GM19438 (cell line): ENCODE results near the gene PRR19.
"Not testable (repeated sequence)": the region's sequence is repeated elsewhere in the genome, so short reads cannot be mapped to it uniquely, and the experiment has no call there.

Experiments
- ATAC-seq: cut with Tn5 transposase; IDR thresholded peaks from one replicate; pipeline ENCODE4 v1.9.1; 2021; ENCODE audit warnings: low read depth; ENCODE audit not compliant: unreplicated experiment

PRR19 gene, protein sequence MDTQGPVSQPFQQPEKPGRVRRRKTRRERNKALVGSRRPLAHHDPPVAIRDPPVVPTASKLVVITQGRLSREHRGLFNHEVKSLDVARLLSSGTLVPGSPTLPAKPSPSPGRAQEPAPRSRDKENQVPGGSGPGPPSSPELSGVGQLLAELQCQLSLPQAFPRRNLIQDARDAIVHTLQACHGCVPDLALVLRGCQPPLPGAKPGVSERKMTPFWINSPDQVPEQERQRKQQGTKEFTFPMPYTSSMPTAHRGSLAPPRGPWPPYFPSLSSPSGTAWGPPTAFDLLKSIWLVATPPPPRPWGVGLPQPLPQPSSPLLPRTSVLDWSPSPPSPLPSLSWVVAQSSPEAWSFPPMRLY

DNA sequence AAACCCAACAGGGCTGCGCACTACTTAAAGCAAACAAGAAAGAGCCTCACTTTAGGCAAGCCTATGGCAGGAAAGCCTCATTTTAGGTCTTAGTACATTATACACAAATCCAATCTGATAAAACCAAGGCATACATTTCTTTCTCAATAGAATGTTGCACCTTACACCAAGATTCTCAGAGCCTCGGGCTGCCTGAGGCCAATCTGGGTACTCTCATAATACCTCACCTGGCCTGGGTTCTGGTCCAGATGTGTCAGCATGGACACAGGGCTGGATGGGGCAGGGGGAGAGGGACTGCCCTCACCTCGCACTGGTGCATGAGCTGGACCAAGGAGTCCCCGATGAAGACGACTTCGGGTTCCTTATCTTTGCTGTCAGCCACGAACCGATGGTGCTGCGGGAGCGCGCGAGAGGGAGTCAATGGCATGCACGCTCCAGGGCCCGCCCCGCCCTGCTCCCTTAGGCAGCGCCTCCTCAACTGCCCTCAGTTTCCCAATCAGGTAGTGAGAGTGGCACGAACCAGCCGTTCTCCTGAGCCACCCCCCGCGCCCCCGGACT lies at the start of gene PRR19:
TSS of gene PRR19 (plus strand) at position 487 of the 558 bp plus-strand sequence. CDS start 7,453 bp downstream, outside the sequence.
- peak; percentile 17 for ATAC-seq

DNA sequence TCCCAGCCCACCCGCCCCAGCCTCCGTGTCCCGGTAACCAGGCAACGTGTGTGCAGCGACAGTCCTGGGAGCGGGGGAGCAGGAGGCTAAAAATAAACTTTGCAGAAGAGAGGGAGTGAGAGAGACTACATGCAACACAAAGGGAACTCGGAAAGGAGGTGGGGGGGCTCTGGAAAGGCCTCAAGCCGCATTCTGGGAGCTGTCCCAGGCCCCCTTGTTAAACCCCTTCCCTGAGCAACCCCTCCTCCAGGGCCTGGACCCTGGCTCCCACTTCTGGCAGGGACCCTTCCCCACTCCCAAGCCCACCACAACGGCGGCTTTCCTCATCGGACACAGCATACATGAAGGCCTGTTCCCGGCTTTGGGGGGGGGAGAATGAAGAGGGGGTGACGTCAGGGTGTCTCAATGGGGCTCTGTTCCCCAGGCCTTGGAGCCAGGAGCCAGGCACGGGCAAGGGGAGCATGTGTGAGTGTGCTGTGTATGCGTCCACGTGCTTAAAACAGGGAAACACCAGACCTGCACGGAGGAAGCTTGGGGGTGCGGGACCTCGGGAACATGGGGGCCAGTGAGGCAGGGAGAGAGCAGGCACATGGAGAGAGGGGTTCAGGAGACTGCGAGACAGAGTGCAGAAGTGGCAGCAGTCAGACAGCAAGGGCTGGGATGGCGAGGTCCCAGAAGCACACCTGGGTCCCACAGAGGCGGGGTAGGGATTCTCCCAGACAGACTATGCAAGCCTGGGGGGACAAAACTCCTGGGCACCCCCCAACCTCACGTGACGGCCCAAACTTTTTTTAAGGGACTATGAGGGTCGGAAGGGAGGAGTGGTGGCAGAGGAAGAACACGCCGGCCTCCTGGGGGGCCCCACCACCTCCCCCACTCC lies 49.3 kb upstream of the PRR19 start:
- ATAC-seq: no peak

DNA sequence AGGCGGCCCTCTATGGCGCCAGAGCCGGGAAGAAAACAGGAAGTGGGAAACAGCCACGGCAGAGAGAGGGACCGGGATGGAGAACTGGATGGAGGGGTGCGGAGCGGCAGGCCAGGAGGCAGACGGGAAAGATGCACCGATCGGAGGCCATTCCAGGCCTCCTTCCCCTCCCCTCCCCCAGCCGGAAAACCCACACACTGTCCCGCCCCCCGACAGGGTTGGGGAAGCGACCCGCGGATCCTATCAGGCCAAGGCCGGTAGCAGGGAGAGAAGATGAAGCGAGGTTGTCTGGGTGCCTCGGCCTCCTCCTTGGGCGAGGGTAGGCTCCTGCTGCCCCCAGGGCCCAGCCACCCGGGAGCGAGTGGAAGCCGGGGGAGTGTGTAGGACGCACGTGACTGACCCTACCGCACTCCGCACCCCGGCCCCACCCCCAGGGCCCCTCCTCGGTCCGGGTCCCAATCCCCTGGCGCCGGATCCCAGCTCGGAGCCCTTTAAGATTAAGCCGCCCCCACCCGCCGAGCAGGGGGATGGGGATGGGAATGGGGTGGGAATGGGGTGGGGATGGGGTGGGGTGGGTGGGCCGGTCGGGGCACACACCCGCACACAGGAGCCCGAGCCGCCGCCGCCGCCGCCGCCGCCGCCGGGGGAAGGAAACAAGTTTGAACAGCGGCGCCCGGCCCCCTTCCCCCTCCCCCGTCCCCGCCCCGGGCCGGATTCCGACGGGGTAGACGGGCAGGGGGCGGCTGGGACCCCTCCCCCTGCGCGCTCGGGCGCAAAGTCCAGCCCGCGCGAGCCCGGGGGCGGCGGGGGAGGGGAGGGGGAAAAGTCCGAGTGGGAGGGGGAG lies 48.5 kb upstream of the PRR19 start:
- ATAC-seq: no peak

DNA sequence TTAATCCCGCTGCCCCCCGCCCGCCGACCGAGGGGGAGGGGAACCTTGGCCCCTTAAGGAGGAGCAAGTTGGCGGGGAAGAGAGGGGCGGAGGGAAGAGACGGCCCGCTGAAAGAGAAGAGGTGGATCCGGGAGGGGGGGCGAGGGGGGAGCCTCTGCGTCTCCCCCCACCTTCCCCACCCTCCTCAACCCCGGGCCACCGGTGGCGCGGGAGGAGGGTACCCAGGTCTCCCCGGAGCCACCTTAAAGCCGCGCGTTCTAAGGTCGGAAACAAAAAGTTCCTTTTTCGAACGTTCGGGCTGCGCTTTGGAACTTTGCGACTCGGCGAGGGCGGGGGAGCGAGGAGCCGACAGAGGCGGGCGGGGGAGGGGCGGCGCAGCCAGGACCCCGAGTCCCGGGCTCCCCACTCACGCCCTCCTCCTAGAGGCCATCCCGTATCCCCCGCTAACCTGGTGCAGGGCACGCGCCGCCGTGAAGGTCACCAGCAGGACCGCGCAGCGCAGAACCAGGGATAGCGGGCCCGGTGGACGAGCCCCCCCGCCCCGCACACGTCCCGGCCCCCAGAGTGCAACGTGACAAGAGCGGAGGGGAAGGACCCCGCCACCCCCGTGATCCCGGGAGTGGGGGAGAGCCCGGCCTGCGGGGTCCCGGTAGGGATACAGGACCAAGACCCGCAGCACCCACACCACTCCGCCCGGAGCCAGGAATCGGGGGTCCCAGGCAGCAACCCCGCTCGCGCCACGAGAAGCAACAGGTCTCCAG lies 47.7 kb upstream of the PRR19 start:
- ATAC-seq: no peak

DNA sequence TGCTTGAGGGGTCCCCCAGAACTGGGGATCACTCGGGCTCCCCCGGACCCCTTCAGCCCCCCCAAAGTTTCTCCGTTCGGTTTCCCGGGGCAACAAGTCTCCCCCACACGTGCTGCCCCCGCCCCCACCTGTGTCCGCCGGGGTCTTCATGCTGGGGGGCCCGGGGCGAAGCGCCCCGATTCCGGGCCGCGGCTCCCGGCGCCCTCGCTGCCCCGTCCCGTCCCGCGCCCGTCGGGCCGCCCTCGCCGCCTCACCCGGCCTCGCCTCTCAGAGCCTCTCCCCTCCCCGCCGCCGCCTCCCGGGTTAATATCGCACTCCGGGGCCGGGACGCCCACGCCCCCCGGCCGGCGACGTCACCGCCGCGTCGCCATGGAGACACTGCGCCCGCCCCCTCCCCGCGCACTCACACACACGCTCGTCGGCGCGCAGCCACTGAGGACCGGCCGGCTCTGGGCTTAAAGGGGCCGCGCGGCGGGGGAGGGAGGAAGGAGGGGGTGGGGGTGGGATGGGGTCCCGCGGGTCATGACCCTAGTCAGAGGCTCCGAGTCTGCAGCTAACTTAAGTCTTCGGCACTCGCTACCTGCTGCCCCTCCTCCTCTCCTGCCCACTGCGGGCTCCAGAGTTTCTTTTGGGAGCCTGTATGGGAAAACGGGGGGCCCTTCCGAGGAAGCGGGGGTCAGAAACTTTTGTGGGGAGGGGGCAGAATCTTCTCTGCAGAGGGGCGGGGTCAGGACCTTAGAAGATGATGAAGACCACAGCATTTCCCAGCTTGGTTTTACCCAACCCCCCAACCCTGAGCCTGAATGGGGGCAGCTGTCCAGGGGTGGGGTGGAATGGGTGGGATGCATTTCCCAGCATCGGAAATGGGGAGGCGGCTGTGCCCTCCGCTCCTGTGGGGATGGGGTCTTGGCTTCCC lies 46.8 kb upstream of the PRR19 start, which contains the start of gene ERF:
TSS of gene ERF (minus strand) at position 279 of the 916 bp plus-strand sequence. CDS start at position 150, 129 bp downstream.
- no peak for ATAC-seq

DNA sequence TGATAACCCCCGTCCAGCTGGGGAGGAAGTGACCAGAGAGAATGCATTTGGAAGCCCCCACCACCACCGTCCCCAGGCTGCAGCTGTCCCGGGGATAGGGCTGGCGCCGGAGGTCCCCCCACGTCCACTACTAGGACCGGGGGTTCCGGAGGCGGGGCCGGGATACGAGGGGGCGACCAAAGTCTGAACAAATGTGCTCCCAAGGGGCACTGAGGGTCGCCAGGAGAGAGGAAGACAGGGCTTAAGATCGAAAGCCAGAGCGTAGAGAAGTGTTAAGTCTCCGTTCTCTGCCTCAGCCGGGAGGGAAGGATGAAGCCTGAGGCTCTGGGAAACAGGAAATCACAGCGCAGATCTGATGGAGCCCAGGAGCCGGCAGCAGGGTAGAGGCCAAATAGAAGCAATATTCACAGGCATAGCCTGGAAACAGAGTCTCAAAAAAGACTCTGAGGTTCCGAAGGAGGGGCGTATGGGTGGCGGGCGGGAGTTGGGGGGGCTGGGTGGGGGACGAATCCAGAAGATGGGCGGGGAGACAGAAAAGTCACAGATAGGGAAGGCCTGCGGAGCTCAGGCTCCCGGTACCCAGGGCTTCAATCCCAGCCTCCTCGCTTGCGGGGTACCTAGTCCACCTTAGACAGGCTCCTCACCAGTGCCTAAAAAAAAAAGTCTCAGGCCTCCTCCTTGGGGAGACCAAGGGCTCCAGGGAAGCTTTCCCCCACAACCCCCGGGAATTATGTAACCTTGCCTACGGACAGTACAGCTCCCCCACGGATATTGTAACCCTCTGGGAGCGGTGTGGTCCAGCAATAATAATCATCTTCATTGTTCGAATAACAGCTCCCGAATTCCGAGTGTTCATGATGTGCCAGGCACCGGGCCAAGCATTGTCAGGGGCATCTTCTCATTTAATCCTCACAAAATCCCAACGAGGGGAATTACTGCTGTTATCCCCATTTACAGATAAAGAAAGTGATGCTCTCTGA lies 45.9 kb upstream of the PRR19 start:
- ATAC-seq: no peak

DNA sequence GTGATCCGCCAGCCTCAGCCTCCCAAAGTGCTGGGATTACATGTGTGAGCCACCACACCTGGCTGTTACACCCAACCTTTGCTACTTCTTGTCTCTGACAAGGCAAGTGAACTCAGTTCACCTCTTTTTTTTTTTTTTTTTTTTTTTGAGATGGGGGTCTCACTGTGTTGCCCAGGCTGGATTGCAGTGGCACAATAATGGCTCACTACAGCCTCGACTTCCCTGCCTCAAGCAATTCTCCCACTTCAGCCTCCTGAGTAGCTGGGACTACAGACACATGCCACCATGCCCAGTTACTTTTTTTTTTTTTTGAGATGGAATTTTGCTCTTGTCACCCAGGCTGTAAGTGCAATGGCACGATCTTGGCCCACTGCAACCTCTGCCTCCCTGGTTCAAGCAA lies 44.1 kb upstream of the PRR19 start:
- not testable (repeated sequence) for ATAC-seq

DNA sequence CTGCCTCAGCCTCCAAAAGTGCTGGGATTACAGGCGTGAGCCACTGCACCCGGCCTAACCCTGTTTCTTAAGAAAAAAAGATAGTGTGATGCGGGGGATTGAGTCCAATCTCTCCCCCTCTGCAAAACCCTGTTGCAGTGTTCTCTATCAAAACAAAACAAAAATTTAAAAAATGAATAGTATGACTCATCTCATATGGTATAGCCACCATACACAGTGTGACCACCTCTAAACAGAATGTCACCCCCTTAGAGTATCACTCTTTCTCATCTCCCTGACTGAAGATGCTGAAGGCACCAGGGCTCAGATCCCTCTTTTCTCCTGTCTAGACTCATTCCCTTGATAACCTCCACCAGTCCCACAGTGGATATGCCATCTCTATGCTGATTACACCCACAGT lies 40.2 kb upstream of the PRR19 start:
- ATAC-seq: no peak

DNA sequence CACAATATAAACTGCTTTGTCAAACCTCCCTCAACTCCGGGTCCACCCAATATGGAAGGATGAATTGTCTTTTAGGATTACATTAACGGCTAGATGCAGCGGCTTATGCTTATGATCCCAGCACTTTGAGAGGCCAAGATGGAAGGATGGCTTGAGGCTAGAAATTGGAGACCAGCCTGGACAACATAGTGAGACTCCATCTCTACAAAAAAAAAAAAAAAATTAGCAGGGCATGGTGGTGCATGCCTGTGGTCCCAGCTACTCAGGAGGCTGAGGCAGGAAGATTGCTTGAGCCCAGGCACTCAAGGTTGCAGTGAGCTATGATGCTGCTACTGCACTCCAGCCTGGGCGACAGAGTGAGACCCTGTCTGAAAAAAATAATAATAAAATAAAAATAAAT lies 35.8 kb upstream of the PRR19 start:
- ATAC-seq: not testable (repeated sequence)

DNA sequence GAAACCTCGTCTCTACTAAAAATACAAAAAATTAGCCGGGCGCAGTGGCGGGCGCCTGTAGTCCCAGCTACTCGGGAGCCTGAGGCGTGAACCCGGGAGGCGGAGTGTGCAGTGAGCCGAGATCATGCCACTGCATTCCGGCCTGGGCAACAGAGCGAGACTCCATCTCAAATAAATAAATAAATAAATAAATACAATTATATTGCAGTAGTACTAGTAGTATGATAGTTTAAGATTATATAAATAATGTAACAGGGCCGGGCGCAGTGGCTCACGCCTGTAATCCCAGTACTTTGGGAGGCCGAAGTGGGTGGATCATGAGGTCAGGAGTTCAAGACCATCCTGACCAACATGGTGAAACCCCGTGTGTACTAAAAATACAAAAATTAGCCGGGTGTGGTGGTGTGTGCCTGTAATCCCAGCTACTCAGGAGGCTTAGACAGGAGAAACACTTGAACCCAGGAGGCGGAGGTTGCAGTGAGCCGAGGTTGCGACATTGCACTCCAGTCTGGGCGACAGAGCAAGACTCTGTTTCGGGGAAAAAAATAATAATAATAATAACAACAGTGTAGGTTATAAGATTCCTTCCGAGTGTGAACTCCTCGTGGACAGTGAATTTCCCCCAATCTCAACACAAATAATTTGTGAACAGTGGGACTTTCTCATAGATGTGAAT lies 34.9 kb upstream of the PRR19 start:
- not testable (repeated sequence) for ATAC-seq

DNA sequence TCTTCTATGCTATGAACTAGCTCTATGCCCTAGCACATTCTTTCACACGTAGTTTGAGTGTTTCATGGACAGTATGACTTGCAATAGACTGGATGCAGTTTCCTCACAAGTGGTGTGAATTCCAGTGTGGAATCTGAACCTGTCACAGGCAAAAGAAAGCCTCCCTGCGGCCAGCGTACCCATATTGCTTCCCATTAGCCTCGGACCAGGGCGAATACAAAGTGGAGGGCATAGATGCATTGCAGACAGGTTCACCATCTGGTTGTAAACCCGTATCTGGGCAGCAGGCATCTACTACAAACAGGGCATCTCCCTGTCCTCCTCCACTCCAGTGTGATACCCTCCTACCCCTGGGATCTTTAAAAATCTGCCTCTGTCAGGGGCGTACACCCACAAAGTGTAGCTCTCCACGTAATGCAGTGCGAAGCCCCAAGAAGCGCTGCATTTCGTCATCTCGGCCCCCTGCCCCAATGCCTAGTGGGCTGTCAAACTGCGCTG lies 34.2 kb upstream of the PRR19 start:
- no peak for ATAC-seq

DNA sequence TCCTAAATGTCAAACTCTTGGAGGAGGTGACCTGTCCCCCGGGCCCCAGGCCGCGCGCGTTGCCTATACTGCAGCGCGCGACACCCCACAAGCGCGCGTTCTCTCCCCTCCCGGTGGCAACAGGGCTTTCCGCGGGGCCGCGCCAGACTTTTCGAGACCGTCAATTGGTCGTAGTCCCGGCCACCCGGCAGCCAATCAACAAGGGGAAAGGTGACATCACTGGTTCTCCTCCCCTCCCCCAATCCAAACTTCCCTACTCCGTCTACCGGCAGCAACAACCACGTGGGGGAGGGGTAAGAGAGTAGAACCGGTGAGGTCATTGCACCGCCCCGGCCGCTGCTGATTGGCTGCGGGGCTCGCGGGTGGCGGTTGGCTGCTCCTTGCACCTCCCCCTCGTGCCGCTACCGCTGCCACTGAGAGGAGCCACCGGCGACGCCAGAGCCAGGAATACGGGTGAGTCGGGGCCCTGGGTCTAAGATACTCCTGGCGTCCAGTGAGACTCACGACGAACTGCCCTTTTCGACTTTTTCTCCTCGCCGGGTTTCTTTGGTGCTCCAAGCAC lies 33.7 kb upstream of the PRR19 start:
- peak; percentile 54 for ATAC-seq

DNA sequence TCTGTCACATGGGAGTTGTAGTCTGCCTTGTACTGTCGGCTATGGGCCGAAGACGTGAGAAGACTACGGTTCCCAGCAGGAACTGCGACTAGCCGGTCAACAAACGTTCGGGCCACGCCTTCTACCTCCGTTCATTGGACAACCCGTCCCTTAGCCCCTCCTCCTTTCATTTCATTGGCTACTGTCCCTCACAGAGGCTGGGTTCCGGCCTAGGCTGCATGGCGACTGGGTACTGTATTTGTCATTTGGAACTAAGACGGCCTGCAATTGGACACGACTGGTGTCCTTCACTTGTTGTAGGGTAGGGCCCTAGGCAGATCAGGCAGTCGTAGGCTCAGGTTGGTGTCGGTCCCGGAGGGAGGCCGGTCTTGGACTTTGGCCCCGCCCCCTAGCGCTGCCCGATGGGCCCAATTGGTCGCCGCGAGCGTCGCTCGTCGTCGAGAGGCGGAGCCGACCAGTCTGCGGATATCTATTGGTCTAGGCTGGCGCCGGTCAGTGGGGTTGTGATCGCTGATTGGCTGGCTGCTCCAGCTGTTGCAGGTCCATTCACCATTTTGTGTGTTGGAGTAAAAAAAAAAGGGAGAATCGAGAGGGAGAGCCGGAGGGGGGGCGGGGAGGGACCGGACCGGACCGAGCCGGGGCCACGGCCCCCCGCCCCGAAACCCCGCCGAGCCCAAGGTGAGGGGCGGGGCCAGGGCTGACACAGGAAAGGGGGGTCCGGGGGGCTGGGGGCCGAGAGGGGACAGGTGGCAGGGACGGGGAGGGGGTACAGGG lies 33.0 kb upstream of the PRR19 start, which contains the start of gene CIC:
TSS of gene CIC (plus strand) at position 549 of the 774 bp plus-strand sequence. CDS start 2,532 bp downstream, outside the sequence.
- ATAC-seq: peak; percentile 74

DNA sequence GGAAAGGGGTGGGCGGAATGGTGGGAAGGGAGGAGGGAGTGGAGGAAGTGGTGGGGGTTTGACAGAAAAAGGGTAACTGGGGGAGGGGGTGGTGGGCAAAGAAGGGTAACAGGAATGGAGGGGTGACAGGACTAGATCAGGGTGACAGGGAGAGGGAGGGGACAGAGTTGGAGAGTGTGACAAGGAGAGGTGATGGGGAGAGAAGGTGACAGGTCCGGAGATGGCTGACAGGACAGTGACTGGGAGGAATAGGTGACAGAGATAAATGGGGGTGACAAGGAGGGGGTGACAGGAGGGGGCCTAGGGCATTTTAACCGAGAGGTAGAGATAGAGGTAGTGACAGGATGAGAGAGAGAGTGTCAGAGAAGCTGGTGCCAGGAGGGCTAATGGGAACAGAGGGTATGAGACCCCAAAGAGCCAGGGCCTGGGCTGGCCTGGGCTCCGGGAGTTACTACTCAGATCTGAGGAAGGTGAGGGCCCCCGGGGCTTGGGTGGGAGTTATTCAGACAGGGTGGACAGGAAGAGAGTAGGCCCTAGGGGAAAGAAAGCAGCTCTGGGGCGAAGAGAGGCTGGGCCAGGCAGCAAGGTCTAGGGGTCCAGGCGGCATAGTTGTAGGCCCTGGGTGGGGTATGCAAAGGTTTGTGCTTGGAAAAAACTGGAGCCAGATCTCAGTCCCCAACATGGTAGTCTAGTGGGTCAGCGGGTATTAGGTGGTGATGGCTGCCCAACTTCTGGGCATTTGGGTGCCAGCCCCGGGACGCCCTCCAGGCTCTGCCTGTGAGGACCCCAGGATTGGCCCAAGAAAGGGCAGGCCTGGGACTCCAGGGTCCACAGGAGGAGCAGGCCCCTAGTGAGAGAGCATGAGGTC lies 32.2 kb upstream of the PRR19 start:
- no peak for ATAC-seq
